G401.6 (cell line): ENCODE measurements around the gene SMIM43.
A peak's percentile ranks its signal among the peaks of the same experiment; 100 is the strongest.
"Not testable (repeated sequence)": the region's sequence is repeated elsewhere in the genome, so short reads cannot be mapped to it uniquely, and the experiment has no call there.

Experiments
- FAIRE-seq: peaks from 2 replicates; lab custom pipeline; 2012; peaks lifted over from hg19 to GRCh38; lab: Jason Lieb, UNC

Gene SMIM43

GRCh38 chr4:121734571-121734970, 30.4 kb downstream of the SMIM43 start:
- no peak for FAIRE-seq

DNA sequence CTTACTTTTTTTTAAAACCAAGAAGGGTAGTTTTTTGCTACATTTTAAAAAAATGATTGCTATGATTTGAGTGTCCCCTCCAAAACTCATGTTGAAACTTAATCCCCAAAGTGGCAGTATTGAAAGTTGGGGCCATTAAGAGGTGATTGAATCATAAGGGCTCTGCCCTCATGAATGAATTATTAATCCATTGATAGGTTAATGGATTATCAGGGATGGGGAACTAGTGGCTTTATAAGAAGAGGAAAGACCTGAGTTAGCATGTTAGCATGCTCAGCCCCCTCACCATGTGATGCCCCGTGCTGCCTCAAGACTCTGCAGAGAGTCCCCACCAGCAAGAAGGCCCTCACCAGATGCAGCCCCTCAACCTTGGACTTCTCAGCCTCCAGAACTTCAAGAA, 31.0 kb downstream of the SMIM43 start:
- FAIRE-seq, result no peak

- not testable (repeated sequence) for FAIRE-seq
These were observed 35.2 kb downstream of the SMIM43 start for GRCh38 chr4:121729753-121730152.

GRCh38 chr4:121728798-121729226, 36.2 kb downstream of the SMIM43 start:
- no peak for FAIRE-seq

DNA sequence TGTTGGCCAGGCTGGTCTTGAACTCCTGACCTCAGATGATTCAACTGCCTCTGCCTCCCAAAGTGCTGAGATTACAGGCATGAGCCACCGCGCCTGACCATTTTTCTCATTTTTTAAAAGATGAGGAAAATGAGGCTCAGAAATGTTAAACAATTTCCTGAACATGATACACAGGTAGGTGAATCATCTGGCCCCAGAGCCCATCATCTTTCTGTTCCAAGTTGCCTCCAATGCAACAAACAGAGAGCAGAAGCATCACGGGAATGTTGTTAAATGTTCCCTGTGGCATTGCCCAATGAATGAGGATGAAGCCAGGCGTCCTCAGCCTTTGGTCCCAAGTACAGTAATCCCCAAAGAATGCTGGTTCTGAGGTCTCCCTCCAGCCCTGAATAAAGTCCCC, 36.9 kb downstream of the SMIM43 start:
- FAIRE-seq, result no peak

- FAIRE-seq, result peak; percentile 94
These were observed 38.2 kb downstream of the SMIM43 start for GRCh38 chr4:121726642-121727268.

- no peak for FAIRE-seq
These were observed 40.3 kb downstream of the SMIM43 start for GRCh38 chr4:121724671-121725070.

- FAIRE-seq, result no peak
These were observed 43.3 kb downstream of the SMIM43 start for GRCh38 chr4:121721700-121722099.

- FAIRE-seq, result no peak
These were observed 44.9 kb downstream of the SMIM43 start for GRCh38 chr4:121720109-121720508.

GRCh38 chr4:121717680-121718237, 47.2 kb downstream of the SMIM43 start:
- no peak for FAIRE-seq

GRCh38 chr4:121714548-121714947, 50.4 kb downstream of the SMIM43 start:
- no peak for FAIRE-seq

DNA sequence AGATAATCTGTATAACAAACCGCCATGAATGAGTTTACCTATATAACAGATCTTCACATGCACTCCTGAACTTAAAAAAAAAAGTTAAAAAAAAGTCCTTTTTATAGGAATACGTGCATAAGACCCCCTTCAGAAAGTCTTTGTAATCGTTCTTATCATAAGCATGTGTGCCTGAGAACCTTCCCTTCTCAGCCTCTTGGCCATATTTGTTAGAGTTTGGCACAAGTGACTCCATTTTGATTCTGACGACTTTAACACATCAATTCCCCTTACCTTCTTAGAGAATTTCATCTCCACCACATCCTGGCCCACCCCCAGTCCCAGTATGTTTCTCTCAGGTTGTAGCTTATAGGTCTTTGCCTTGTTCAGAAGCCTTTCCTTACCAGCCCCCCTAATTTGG, 52.2 kb downstream of the SMIM43 start:
- no peak for FAIRE-seq

DNA sequence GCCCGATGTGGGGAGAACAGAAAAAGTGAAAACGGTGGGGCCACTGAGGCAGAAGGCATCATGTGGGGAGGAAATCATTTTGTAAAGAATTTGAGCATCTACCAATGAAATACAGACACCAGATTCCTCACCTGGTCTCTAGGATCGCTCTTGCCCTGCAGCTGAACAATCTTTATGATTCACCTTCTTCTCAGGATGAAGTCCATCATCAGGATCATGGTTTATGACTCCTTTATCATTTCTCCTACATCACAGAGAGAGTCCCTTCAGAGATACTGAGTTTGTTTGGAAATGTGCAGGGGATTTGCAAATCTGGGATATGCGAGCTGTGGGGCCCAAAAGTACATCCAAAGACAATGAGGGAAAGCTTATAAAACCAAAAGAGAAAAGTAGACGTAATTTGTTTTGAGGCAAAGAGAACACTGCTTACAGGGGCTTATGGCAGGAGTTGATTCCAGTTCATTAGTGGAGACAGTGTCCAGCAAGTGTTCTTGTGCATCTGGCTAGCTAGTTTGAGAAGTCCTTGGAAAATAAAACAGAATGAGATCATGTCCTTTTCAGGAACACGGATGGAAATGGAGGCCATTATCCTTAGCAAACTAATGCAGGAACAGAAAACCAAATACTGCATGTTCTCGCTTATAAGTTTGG, 52.8 kb downstream of the SMIM43 start:
- FAIRE-seq, result no peak

- no peak for FAIRE-seq
These were observed 53.5 kb downstream of the SMIM43 start for GRCh38 chr4:121711263-121712000.

GRCh38 chr4:121709766-121710405, 55.1 kb downstream of the SMIM43 start:
- no peak for FAIRE-seq
